Kidney capillary endothelial cell (primary cell): ENCODE results near the gene GNB2.

Source experiments
- DNase-seq: peaks from one replicate; pipeline ENCODE4 v3.0.0-alpha.2; 2018; ENCODE audit warnings: low spot score

The GNB2 gene

GRCh38 chr7:100681491-100682227 lies 8.1 kb downstream of the GNB2 start:
- no peak for DNase-seq

GRCh38 chr7:100682228-100682741 lies 8.7 kb downstream of the GNB2 start:
- no peak for DNase-seq

GRCh38 chr7:100682991-100683658 lies 9.6 kb downstream of the GNB2 start:
- no peak for DNase-seq

- DNase-seq = no peak
These were observed 10.4 kb downstream of the GNB2 start for GRCh38 chr7:100683659-100684533.

DNA sequence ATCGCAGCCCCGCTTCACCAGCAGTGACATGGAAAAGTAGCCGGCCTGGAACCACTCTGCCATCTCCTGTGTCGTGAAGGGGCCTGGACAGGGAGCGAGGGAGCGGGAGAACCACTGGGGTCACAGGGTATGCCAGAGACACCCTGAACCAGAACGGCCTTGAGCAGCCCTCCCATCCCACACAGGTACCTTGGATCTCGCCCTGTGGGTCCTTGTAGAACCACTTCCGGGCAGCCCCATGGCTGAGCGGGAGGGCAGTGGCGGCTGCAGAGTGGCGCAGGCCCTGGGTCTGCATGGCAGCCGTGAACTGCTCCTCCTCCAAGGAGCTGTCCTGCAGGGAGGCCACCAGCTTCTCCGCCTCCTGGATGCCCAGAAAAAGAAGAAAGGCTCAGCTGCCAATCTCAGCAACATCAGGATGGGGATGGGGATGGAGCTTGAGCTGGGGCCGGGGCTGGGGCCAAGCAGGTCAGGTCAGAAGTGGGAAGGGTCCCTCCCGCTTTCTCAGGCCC lies 11.0 kb downstream of the GNB2 start:
- no peak for DNase-seq

- no peak for DNase-seq
These were observed 11.6 kb downstream of the GNB2 start for GRCh38 chr7:100685049-100685605.

- no peak for DNase-seq
These were observed 12.1 kb downstream of the GNB2 start for GRCh38 chr7:100685631-100686145.

GRCh38 chr7:100686201-100686821 lies 12.8 kb downstream of the GNB2 start:
- no peak for DNase-seq

DNA sequence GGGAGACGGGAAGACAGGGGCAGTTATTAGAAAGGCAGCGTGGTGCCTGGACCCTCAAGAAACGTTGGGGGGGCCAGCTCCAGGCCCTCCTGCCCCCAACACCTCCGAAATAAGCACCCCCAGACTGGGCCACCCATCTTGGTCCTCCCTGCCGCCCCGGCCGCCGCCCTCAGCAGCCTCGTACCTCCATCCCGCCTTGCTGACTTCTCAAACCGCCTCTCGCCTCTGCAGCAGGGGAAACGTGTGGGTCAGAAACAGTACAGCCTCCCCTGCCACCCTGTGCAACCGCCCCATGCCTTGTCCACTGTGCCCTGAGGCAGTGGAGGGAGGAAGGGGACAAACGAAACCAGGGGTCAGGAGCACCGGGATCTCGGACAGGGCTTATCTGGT lies 13.3 kb downstream of the GNB2 start:
- no peak for DNase-seq

GRCh38 chr7:100687261-100687660 lies 13.7 kb downstream of the GNB2 start:
- no peak for DNase-seq

GRCh38 chr7:100687751-100688300 lies 14.3 kb downstream of the GNB2 start:
- no peak for DNase-seq

DNA sequence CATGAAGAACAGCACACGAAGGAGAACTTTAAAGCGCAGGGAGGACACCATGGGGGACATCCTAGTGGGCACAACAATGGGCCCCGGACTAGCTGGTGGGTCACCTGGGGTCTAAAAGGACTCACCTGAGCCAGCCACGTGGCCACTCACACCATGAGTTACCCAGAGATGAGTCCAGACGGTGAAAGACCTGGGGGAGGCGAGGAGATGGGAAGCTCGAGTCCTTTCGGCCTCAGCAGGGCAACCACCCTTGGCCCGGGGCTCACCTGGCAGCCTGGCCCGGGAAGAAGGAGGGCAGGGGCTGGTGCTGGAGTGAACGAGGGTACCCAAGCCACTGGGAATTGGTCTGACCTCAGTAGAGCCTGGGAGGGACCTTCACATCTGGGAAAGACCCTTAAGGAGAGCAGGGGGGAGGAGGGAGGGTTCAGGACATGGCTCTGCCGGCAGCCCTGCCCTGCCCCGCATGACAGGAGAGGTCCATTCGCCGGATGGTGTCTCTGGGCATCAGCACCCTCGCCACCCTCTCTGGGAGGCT lies 14.9 kb downstream of the GNB2 start:
- no peak for DNase-seq

GRCh38 chr7:100689230-100690135 lies 15.9 kb downstream of the GNB2 start:
- no peak for DNase-seq

DNA sequence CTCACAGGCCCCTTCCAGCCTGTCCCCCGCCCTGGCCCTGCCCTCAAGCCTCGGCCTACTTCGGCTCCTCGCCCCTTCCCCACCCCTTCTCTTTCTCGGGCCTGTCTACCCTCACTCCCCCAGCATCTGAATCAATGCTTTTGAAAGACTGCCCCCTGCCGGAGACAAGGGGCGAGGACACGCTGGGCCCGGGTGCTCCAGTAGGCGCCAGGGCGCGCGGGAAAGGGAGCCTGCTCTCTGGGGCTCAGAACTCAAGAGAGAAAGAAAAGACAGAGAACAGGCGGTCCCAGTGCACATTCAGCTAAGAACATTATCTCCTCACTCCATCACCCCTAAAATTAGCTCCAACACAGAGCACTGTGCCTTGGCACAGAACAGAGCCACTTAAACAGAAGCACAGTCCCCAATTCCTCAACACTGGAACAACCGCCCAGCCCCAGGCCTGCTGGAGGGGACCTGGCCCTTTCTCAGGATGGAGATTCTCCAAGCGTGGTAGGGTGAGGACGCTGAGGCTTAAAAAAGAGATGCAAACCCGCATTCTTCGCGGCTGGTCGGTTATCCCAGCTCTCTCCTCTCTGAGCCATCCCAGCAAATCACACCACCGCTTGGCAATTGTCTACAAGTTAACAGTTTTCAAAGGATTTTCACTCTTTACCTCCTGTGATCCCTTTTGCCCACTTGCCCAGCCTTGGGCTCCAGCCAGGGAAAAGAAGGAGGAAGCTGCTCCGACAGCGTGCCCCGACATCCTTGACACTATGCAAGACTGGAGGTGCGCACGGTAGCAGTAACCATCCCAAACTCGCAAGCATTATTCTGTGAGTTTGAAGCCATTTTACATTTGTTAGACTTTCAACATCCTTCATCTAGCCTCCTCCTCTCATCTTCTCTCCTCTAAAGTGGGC lies 18.4 kb downstream of the GNB2 start:
- peak; percentile 62 for DNase-seq

- DNase-seq = no peak
These were observed 19.0 kb downstream of the GNB2 start for GRCh38 chr7:100692578-100692961.

GRCh38 chr7:100693312-100694097 lies 20.0 kb downstream of the GNB2 start:
- DNase-seq = no peak

- no peak for DNase-seq
These were observed 20.7 kb downstream of the GNB2 start, which contains the start of gene GIGYF1 for GRCh38 chr7:100694098-100694745. Gene GIGYF1 (minus strand): TSS chr7:100694250. CDS start chr7:100688238, 6,012 bp downstream.
